Measurements from ENCODE around the gene ZNF774.

ZNF774 gene

GRCh38 chr15:90387534-90388461 lies 35.7 kb downstream of the ZNF774 start, which contains the start of gene IQGAP1 (continued):
- TF ChIP-seq ZNF138 (tag by site-specific recombination; IDR thresholded peaks at IDR 0.05; ENCODE audit: borderline replicate concordance) (no peak), ZNF148 (tag by site-specific recombination; IDR thresholded peaks at IDR 0.05; ENCODE audit: borderline replicate concordance) (no peak), ZNF785 (tag by site-specific recombination; IDR thresholded peaks at IDR 0.05) (no peak), ZBTB8A (tag by site-specific recombination; IDR thresholded peaks at IDR 0.05) (peak; percentile 60), SP7 (tag by site-specific recombination; IDR thresholded peaks at IDR 0.05) (0 out of 2 replicates have a peak, but pooled peaks have one; percentile 19), SP3 (tag by site-specific recombination; IDR thresholded peaks at IDR 0.05) (peak; percentile 95), MZF1 (tag by site-specific recombination; IDR thresholded peaks at IDR 0.05; ENCODE audit: borderline replicate concordance) (no peak), ZNF473 (tag by site-specific recombination; IDR thresholded peaks at IDR 0.05) (no peak), ZNF621 (tag by site-specific recombination; IDR thresholded peaks at IDR 0.05) (no peak), KLF16 (tag by site-specific recombination; IDR thresholded peaks at IDR 0.05) (peak; percentile 55; the same call in 1 of the 2 replicates), ZBTB21 (tag by site-specific recombination; IDR thresholded peaks at IDR 0.05) (no peak), ZNF530 (tag by site-specific recombination; IDR thresholded peaks at IDR 0.05; ENCODE audit: low read depth) (no peak), ZNF423 (tag by site-specific recombination; IDR thresholded peaks at IDR 0.05) (no peak), ZFP41 (tag by site-specific recombination; IDR thresholded peaks at IDR 0.05; ENCODE audit: borderline replicate concordance) (no peak), ZBTB7A (tag by site-specific recombination; IDR thresholded peaks at IDR 0.05; ENCODE audit: low read depth) (no peak), ZNF146 (tag by site-specific recombination; IDR thresholded peaks at IDR 0.05) (0 out of 2 replicates have a peak, but pooled peaks have one; percentile 5), ZNF335 (tag by site-specific recombination; conservative IDR thresholded peaks at IDR 0.05) (peak; percentile 97), YY2 (tag by site-specific recombination; IDR thresholded peaks at IDR 0.05) (0 out of 2 replicates have a peak, but pooled peaks have one; percentile 44), ZNF24 (tag by site-specific recombination; IDR thresholded peaks at IDR 0.05) (no peak), GFI1B (tag by site-specific recombination; IDR thresholded peaks at IDR 0.05) (no peak), ZNF596 (tag by site-specific recombination; IDR thresholded peaks at IDR 0.05) (no peak), ZFP37 (tag by site-specific recombination; IDR thresholded peaks at IDR 0.05) (no peak), REPIN1 (tag by site-specific recombination; IDR thresholded peaks at IDR 0.05; ENCODE audit: low read depth) (no peak), ZNF221 (tag by site-specific recombination; IDR thresholded peaks at IDR 0.05; ENCODE audit: borderline replicate concordance) (no peak), ZNF677 (tag by site-specific recombination; IDR thresholded peaks at IDR 0.05) (no peak), ZIC2 (tag by site-specific recombination; IDR thresholded peaks at IDR 0.05) (0 out of 2 replicates have a peak, but pooled peaks have one; percentile 17), ZNF449 (tag by site-specific recombination; IDR thresholded peaks at IDR 0.05) (peak; percentile 54; the same call in 1 of the 2 replicates), ZNF324 (tag by site-specific recombination; IDR thresholded peaks at IDR 0.05) (no peak), ZNF639 (tag by site-specific recombination; IDR thresholded peaks at IDR 0.05) (no peak), ZNF114 (tag by site-specific recombination; IDR thresholded peaks at IDR 0.05) (no peak), ZNF280D (tag by site-specific recombination; IDR thresholded peaks at IDR 0.05) (no peak), KLF9 (tag by site-specific recombination; IDR thresholded peaks at IDR 0.05; ENCODE audit: low read depth) (peak; percentile 71; the same call in 1 of the 2 replicates), OSR2 (tag by site-specific recombination; IDR thresholded peaks at IDR 0.05) (peak; percentile 95)
